IMR-90 (cell line): ENCODE results near the gene JAKMIP1. TPM values are rescaled to one million over a fixed set of nuclear protein-coding genes. Genes with fewer than 3 reads are reported as not detected.

Experiments
- ATAC-seq: fragments of 200-7000 bp; cut with Tn5 transposase; 2 replicates; pipeline ENCODE4 v1.9.1; 2020; ENCODE audit warnings: low read depth, mild to moderate bottlenecking, moderate library complexity
- BruUV-seq: library from RNA; stranded (reverse); fragments of 400-500 nt; replicated peaks from 2 replicates; lab custom pipeline; 2021; lab: Mats Ljungman, UMichigan
- CTCF ChIA-PET: fragments of 300-600 bp; formaldehyde crosslinking; extraction: SDS; loops from one replicate; lab custom pipeline; 2021; ENCODE audit warnings: antibody characterized with exemption; lab: Yijun Ruan, JAX
- POLR2A ChIA-PET: fragments of 300-600 bp; sonication (Branson Sonifier 250); formaldehyde crosslinking; loops from one replicate; lab custom pipeline; 2022; ENCODE audit warnings: antibody characterized with exemption; ENCODE audit not compliant: unreplicated experiment; lab: Charles Lee
- DNase-seq: peaks from one replicate; pipeline ENCODE4 v3.0.0; 2013
- H2AFZ ChIP-seq: replicated peaks from 2 replicates; pipeline ENCODE3; 2013; ENCODE audit warnings: low read length, mild to moderate bottlenecking; ENCODE audit not compliant: poor library complexity
- H2AK5ac ChIP-seq: 2 replicates; pipeline ENCODE4 v1.6.1; 2013; ENCODE audit warnings: low read depth, low read length, inconsistent platforms
- H2AK9ac ChIP-seq: replicated peaks from 2 replicates; pipeline ENCODE3; 2013; ENCODE audit warnings: mild to moderate bottlenecking, low read depth, low read length, moderate library complexity; ENCODE audit not compliant: poor library complexity
- H2BK120ac ChIP-seq: 2 replicates; pipeline ENCODE4 v1.6.1; 2013; ENCODE audit warnings: low read depth, low read length, inconsistent platforms
- H2BK15ac ChIP-seq: 3 replicates; pipeline ENCODE4 v1.6.1; 2013; ENCODE audit warnings: low read depth, low read length, inconsistent platforms
- H2BK20ac ChIP-seq: 2 replicates; pipeline ENCODE4 v1.6.1; 2013; ENCODE audit warnings: low read depth, mild to moderate bottlenecking, inconsistent platforms, low read length, moderate library complexity
- H2BK5ac ChIP-seq: 2 replicates; pipeline ENCODE4 v1.6.1; 2013; ENCODE audit warnings: mild to moderate bottlenecking, low read depth, low read length, inconsistent platforms; ENCODE audit not compliant: poor library complexity, severe bottlenecking
- H3K14ac ChIP-seq: replicated peaks from 2 replicates; pipeline ENCODE4 v1.6.1; 2013; ENCODE audit warnings: low read depth, low read length, inconsistent platforms
- H3K18ac ChIP-seq: 2 replicates; pipeline ENCODE4 v1.6.1; 2013; ENCODE audit warnings: low read depth, low read length, control low read depth
- H3K23ac ChIP-seq: 2 replicates; pipeline ENCODE4 v1.6.1; 2013; ENCODE audit warnings: low read depth, low read length, inconsistent platforms
- H3K27ac ChIP-seq: 2 replicates; pipeline ENCODE4 v1.5.1; 2013; ENCODE audit warnings: mild to moderate bottlenecking, control low read depth, low read length; ENCODE audit not compliant: insufficient read depth
- H3K27me3 ChIP-seq: 2 replicates; pipeline ENCODE4 v1.6.1; 2013; ENCODE audit warnings: low read length; ENCODE audit not compliant: control insufficient read depth, insufficient read depth
- H3K36me3 ChIP-seq: 2 replicates; pipeline ENCODE4 v1.6.1; 2013; ENCODE audit warnings: low read length, mixed read lengths; ENCODE audit not compliant: control insufficient read depth, insufficient read depth
- H3K4ac ChIP-seq: 2 replicates; pipeline ENCODE4 v1.6.1; 2013; ENCODE audit warnings: low read depth, low read length, inconsistent platforms
- H3K4me1 ChIP-seq: 2 replicates; pipeline ENCODE4 v1.6.1; 2013; ENCODE audit warnings: low read length, mixed read lengths; ENCODE audit not compliant: control insufficient read depth, insufficient read depth
- H3K4me2 ChIP-seq: 2 replicates; pipeline ENCODE4 v1.6.1; 2013; ENCODE audit warnings: low read depth, mild to moderate bottlenecking, control low read depth, low read length, moderate library complexity
- H3K4me3 ChIP-seq: 2 replicates; pipeline ENCODE4 v1.5.1; 2013; ENCODE audit warnings: low read depth, mild to moderate bottlenecking, control low read depth, low read length, moderate library complexity; ENCODE audit not compliant: insufficient read depth
- H3K56ac ChIP-seq: 2 replicates; pipeline ENCODE4 v1.6.1; 2013; ENCODE audit warnings: low read length, inconsistent platforms; ENCODE audit not compliant: insufficient read depth; ENCODE audit errors: extremely low read depth
- H3K79me1 ChIP-seq, 2 experiments: 2 replicates each; pipeline ENCODE4 v1.6.1; 2013; ENCODE audit warnings: low read length in 2 of 2, inconsistent platforms in 1 of 2, low read depth in 1 of 2
- H3K9ac ChIP-seq: 2 replicates; pipeline ENCODE4 v1.6.1; 2013; ENCODE audit warnings: low read depth, low read length, control low read depth
- H3K9me1 ChIP-seq: 2 replicates; pipeline ENCODE4 v1.6.1; 2013; ENCODE audit warnings: low read length, inconsistent platforms; ENCODE audit not compliant: insufficient read depth
- H3K9me3 ChIP-seq: 2 replicates; pipeline ENCODE4 v1.6.1; 2013; ENCODE audit warnings: low read length; ENCODE audit not compliant: control insufficient read depth, insufficient read depth
- H4K20me1 ChIP-seq: 2 replicates; pipeline ENCODE4 v1.6.1; 2013; ENCODE audit warnings: low read length, inconsistent platforms; ENCODE audit not compliant: insufficient read depth
- H4K5ac ChIP-seq: 2 replicates; pipeline ENCODE4 v1.6.1; 2013; ENCODE audit warnings: mild to moderate bottlenecking, low read depth, low read length, control low read depth
- H4K8ac ChIP-seq, 2 experiments: 2 replicates each; pipeline ENCODE4 v1.6.1; 2013; ENCODE audit warnings: low read depth in 2 of 2, low read length in 2 of 2, control low read depth in 1 of 2, inconsistent platforms in 1 of 2
- H4K91ac ChIP-seq: 2 replicates; pipeline ENCODE4 v1.6.1; 2013; ENCODE audit warnings: low read depth, low read length, inconsistent platforms; ENCODE audit not compliant: insufficient read depth
- CEBPB ChIP-seq: IDR thresholded peaks from 2 replicates; pipeline ENCODE4 v1.6.1; 2012; ENCODE audit warnings: low read depth, low read length, improper control_type of control experiment
- CHD1 ChIP-seq: IDR thresholded peaks from 2 replicates; pipeline ENCODE4 v1.6.1; 2012; ENCODE audit warnings: low read depth, low read length, improper control_type of control experiment
- MAFK ChIP-seq: IDR thresholded peaks from 2 replicates; pipeline ENCODE4 v1.6.1; 2012; ENCODE audit warnings: low read depth, low read length, improper control_type of control experiment
- MAZ ChIP-seq: IDR thresholded peaks from 2 replicates; pipeline ENCODE4 v1.6.1; 2012; ENCODE audit warnings: low read depth, mild to moderate bottlenecking, low read length, improper control_type of control experiment, moderate library complexity, borderline replicate concordance
- NFE2L2 ChIP-seq: fragments of 150-350 bp; IDR thresholded peaks from 2 replicates; pipeline ENCODE4 v1.6.1; 2016; ENCODE audit warnings: low read depth, mild to moderate bottlenecking, low read length
- RAD21 ChIP-seq: IDR thresholded peaks from 2 replicates; pipeline ENCODE4 v1.6.1; 2012; ENCODE audit warnings: low read length, improper control_type of control experiment
- RCOR1 ChIP-seq: IDR thresholded peaks from 2 replicates; pipeline ENCODE4 v1.6.1; 2012; ENCODE audit warnings: mild to moderate bottlenecking, low read length, improper control_type of control experiment; ENCODE audit not compliant: insufficient replicate concordance
- RFX5 ChIP-seq: IDR thresholded peaks from 2 replicates; pipeline ENCODE4 v1.8.0; 2012; ENCODE audit warnings: low read depth, mild to moderate bottlenecking, low read length, moderate library complexity
- SMC3 ChIP-seq: fragments of 150-350 bp; IDR thresholded peaks from 2 replicates; pipeline ENCODE4 v1.6.1; 2016; ENCODE audit warnings: low read depth, mild to moderate bottlenecking, antibody characterized with exemption, low read length, moderate library complexity
- USF2 ChIP-seq: fragments of 150-350 bp; IDR thresholded peaks from 2 replicates; pipeline ENCODE4 v1.6.1; 2017; ENCODE audit warnings: mild to moderate bottlenecking, antibody characterized with exemption, low read length, low read depth
- WGBS, 2 experiments: methylation state at CpG; one replicate each; pipeline versions ENCODE4 v1.1.5 to v1.1.7; 2013; ENCODE audit warnings: missing lambda C conversion rate in 2 of 2; ENCODE audit not compliant: insufficient read length in 1 of 2; ENCODE audit errors: extremely low coverage in 2 of 2; 5-methylcytosine and 5-hydroxymethylcytosine counted together
- dilution Hi-C: fragments of 300-500 bp; cut with HindIII; formaldehyde crosslinking; loops from one replicate; pipeline ENCODE4 v1.14.3; 2018; ENCODE audit warnings: low sequenced_read_pairs; ENCODE audit not compliant: unreplicated experiment
- in situ Hi-C: fragments of 300-500 bp; cut with MboI; formaldehyde crosslinking; loops from 3 replicates; pipeline ENCODE4 v1.14.3; 2019; ENCODE audit warnings: low sequenced_read_pairs, inconsistent platforms, mixed read lengths
- intact Hi-C: fragments of 100-400 bp; cut with micrococcal nuclease; formaldehyde crosslinking; loops from 2 replicates; pipeline ENCODE4 v1.10.0; 2022
- polyA plus RNA-seq, 3 experiments: library from polyadenylated mRNA; depleted of rRNA; stranded (reverse); fragments of >200 nt; gene quantifications; 2 replicates each; pipeline ENCODE4 v1.2.3, GENCODE V29; 2012; ENCODE audit warnings: low replicate concordance in 1 of 3
- total RNA-seq: library from RNA; depleted of rRNA; stranded (reverse); fragments of >200 nt; gene quantifications from 2 replicates; pipeline ENCODE4 v1.2.3, GENCODE V29; 2012

Gene JAKMIP1
- total and polyA plus RNA-seq, 2 of the 4 experiments (the other 2 are of a cell fraction) = not detected

GRCh38 chr4:6207602-6208001 lies 7.3 kb upstream of the JAKMIP1 start:
- no peak overlapping the region for H2AFZ ChIP-seq
- no peak overlapping the region for H4K8ac ChIP-seq
- H3K4me1 ChIP-seq = no peaks in the 10 kb centered on the region
- H2BK5ac ChIP-seq = no peak overlapping the region
- H2AK9ac ChIP-seq = no peak overlapping the region
- no peaks in the 10 kb centered on the region for H3K9me3 ChIP-seq
- ATAC-seq (no peak), DNase-seq (no peak)
- H3K14ac ChIP-seq = no peak overlapping the region
- H4K91ac ChIP-seq = no peak overlapping the region
- no peak overlapping the region for H3K4ac ChIP-seq
- no peak overlapping the region for H2AK5ac ChIP-seq
- no peaks in the 10 kb centered on the region for H4K20me1 ChIP-seq
- intact Hi-C loops = no loop called here
- no peak overlapping the region for H3K23ac ChIP-seq
- TF ChIP-seq CEBPB (no peak), CHD1 (no peak), RFX5 (no peak), MAFK (no peak), RAD21 (no peak), NFE2L2 (no peak), RCOR1 (no peak), SMC3 (no peak), MAZ (no peak), USF2 (no peak)
- H3K27me3 ChIP-seq = peaks cover 3% of the 10 kb centered on the region; the same call in 1 of the 2 replicates
- H3K56ac ChIP-seq = no peak overlapping the region
- H3K4me3 ChIP-seq = no peak overlapping the region
- ChIA-PET CTCF (no interaction called here), POLR2A (no interaction called here)
- no peaks in the 10 kb centered on the region for H3K36me3 ChIP-seq
- H3K9me1 ChIP-seq = no peaks in the 10 kb centered on the region
- no peak overlapping the region for H3K9ac ChIP-seq
- no peak overlapping the region for H3K4me2 ChIP-seq
- H3K18ac ChIP-seq = no peak overlapping the region
- no TSS peak for BruUV-seq
- H3K27ac ChIP-seq = no peak overlapping the region
- WGBS, 2 experiments = no CpG with 5 or more reads among the region's 4 CpGs
- dilution Hi-C loops = no loop called here
- in situ Hi-C loops = no loop called here
- no peak overlapping the region for H2BK120ac ChIP-seq
- H2BK20ac ChIP-seq = no peak overlapping the region
- no peaks in the 10 kb centered on the region for H3K79me1 ChIP-seq
- H2BK15ac ChIP-seq = no peak overlapping the region
- H4K5ac ChIP-seq = no peak overlapping the region
